H9 (cell line): ENCODE measurements around the gene GPR42. TPM values are rescaled to one million over a fixed set of nuclear protein-coding genes. Genes with fewer than 3 reads are reported as not detected.

Experiments used
- DNase-seq: peaks from one replicate; pipeline ENCODE4 v3.0.0-alpha.2; 2017
- H2AFZ ChIP-seq: one replicate; pipeline ENCODE4 v1.6.1; 2013; ENCODE audit warnings: mild to moderate bottlenecking, low read length, control low read depth, moderate library complexity
- H2AK5ac ChIP-seq: 2 replicates; pipeline ENCODE4 v1.6.1; 2013; ENCODE audit warnings: low read length, control low read depth, mixed read lengths; ENCODE audit not compliant: insufficient read length
- H2BK120ac ChIP-seq: one replicate; pipeline ENCODE4 v1.6.1; 2013; ENCODE audit warnings: low read depth, mild to moderate bottlenecking, low read length, control low read depth, inconsistent platforms; ENCODE audit not compliant: poor library complexity, severe bottlenecking
- H2BK12ac ChIP-seq: 2 replicates; pipeline ENCODE4 v1.6.1; 2013; ENCODE audit warnings: low read length, control low read depth, mixed read lengths, low read depth; ENCODE audit not compliant: insufficient read length
- H2BK15ac ChIP-seq: 2 replicates; pipeline ENCODE4 v1.6.1; 2013; ENCODE audit warnings: low read depth, low read length, control low read depth
- H2BK20ac ChIP-seq: one replicate; pipeline ENCODE4 v1.6.1; 2013; ENCODE audit warnings: low read depth, mild to moderate bottlenecking, low read length, control low read depth, inconsistent platforms; ENCODE audit not compliant: poor library complexity, severe bottlenecking
- H2BK5ac ChIP-seq: 2 replicates; pipeline ENCODE4 v1.6.1; 2013; ENCODE audit warnings: low read length, control low read depth, mixed read lengths; ENCODE audit not compliant: insufficient read length
- H3K14ac ChIP-seq: 2 replicates; pipeline ENCODE4 v1.6.1; 2013; ENCODE audit warnings: low read length, control low read depth; ENCODE audit not compliant: insufficient read depth
- H3K18ac ChIP-seq: 2 replicates; pipeline ENCODE4 v1.6.1; 2013; ENCODE audit warnings: low read depth, mild to moderate bottlenecking, mixed read lengths, low read length, control low read depth; ENCODE audit not compliant: insufficient read length
- H3K23ac ChIP-seq: 2 replicates; pipeline ENCODE4 v1.6.1; 2013; ENCODE audit warnings: low read length, control low read depth, mixed read lengths, low read depth; ENCODE audit not compliant: insufficient read length
- H3K23me2 ChIP-seq: 2 replicates; pipeline ENCODE4 v1.6.1; 2013; ENCODE audit warnings: low read depth, mild to moderate bottlenecking, mixed read lengths, low read length, control low read depth; ENCODE audit not compliant: insufficient read length, poor library complexity, severe bottlenecking
- H3K27ac ChIP-seq: 2 replicates; pipeline ENCODE4 v1.5.1; 2013; ENCODE audit warnings: low read length, control low read depth, mixed read lengths, low read depth; ENCODE audit not compliant: insufficient read length
- H3K27me3 ChIP-seq: 2 replicates; pipeline ENCODE4 v1.6.1; 2013; ENCODE audit warnings: low read length, control low read depth, inconsistent platforms; ENCODE audit not compliant: insufficient read depth
- H3K4ac ChIP-seq: 2 replicates; pipeline ENCODE4 v1.6.1; 2013; ENCODE audit warnings: low read depth, mild to moderate bottlenecking, control low read depth, inconsistent platforms, low read length, moderate library complexity
- H3K4me1 ChIP-seq: 2 replicates; pipeline ENCODE4 v1.6.1; 2013; ENCODE audit warnings: low read length, control low read depth, inconsistent platforms; ENCODE audit not compliant: insufficient read depth
- H3K4me2 ChIP-seq: 2 replicates; pipeline ENCODE4 v1.6.1; 2013; ENCODE audit warnings: low read length, control low read depth, mixed read lengths; ENCODE audit not compliant: insufficient read length, insufficient read depth
- H3K56ac ChIP-seq: 2 replicates; pipeline ENCODE4 v1.6.1; 2013; ENCODE audit warnings: low read depth, mild to moderate bottlenecking, mixed read lengths, low read length, control low read depth; ENCODE audit not compliant: insufficient read length
- H3K79me1 ChIP-seq: 2 replicates; pipeline ENCODE4 v1.6.1; 2013; ENCODE audit warnings: low read depth, mild to moderate bottlenecking, moderate library complexity, low read length, control low read depth, inconsistent platforms; ENCODE audit not compliant: insufficient read depth, poor library complexity, severe bottlenecking
- H3K79me2 ChIP-seq: 2 replicates; pipeline ENCODE4 v1.6.1; 2013; ENCODE audit warnings: low read length, control low read depth, inconsistent platforms; ENCODE audit not compliant: insufficient read depth
- H3K9ac ChIP-seq: 2 replicates; pipeline ENCODE4 v1.6.1; 2013; ENCODE audit warnings: low read length, control low read depth, mixed read lengths; ENCODE audit not compliant: insufficient read length; ENCODE audit errors: extremely low read depth
- H3K9me3 ChIP-seq: one replicate; pipeline ENCODE4 v1.6.1; 2013; ENCODE audit warnings: low read depth, low read length, inconsistent platforms; ENCODE audit not compliant: control insufficient read depth
- H3T11ph ChIP-seq: one replicate; pipeline ENCODE4 v1.6.1; 2013; ENCODE audit warnings: mild to moderate bottlenecking, low read length, control low read depth, inconsistent platforms
- H4K20me1 ChIP-seq: one replicate; pipeline ENCODE4 v1.6.1; 2013; ENCODE audit not compliant: control insufficient read depth, insufficient read length, insufficient read depth
- H4K5ac ChIP-seq: 2 replicates; pipeline ENCODE4 v1.6.1; 2013; ENCODE audit warnings: low read depth, mild to moderate bottlenecking, mixed read lengths, low read length, control low read depth; ENCODE audit not compliant: insufficient read length
- H4K8ac ChIP-seq: replicated peaks from 2 replicates; pipeline ENCODE4 v1.6.1; 2013; ENCODE audit warnings: low read length, control low read depth, mixed read lengths, low read depth; ENCODE audit not compliant: insufficient read length
- H4K91ac ChIP-seq: 2 replicates; pipeline ENCODE4 v1.6.1; 2013; ENCODE audit warnings: low read depth, mild to moderate bottlenecking, moderate library complexity, mixed read lengths, low read length, control low read depth; ENCODE audit not compliant: insufficient read length
- H3K27ac Mint-ChIP-seq, 3 experiments: 2 replicates in 2 of 3; 3 replicates in 1 of 3; pipeline ENCODE4 v1.8.0; 2020 to 2021; ENCODE audit warnings: mixed read lengths in 3 of 3, mild to moderate bottlenecking in 1 of 3, moderate library complexity in 1 of 3
- H3K27me3 Mint-ChIP-seq: 2 replicates; pipeline ENCODE4 v1.8.0; 2021; ENCODE audit warnings: low read depth, mild to moderate bottlenecking, moderate library complexity, mixed read lengths
- H3K36me3 Mint-ChIP-seq, 3 experiments: 2 replicates in 2 of 3; 3 replicates in 1 of 3; pipeline ENCODE4 v1.8.0; 2020 to 2021; ENCODE audit warnings: low read depth in 3 of 3, mixed read lengths in 3 of 3; ENCODE audit not compliant: insufficient read depth in 1 of 3
- H3K4me1 Mint-ChIP-seq, 2 experiments: 2 replicates each; pipeline ENCODE4 v1.8.0; 2020; ENCODE audit warnings: mixed read lengths in 2 of 2
- H3K4me3 Mint-ChIP-seq, 2 experiments: 2 replicates in 1 of 2; 3 replicates in 1 of 2; pipeline ENCODE4 v1.8.0; 2020 to 2021; ENCODE audit warnings: mild to moderate bottlenecking in 2 of 2, mixed read lengths in 2 of 2, moderate library complexity in 1 of 2
- H3K9me3 Mint-ChIP-seq, 2 experiments: 2 replicates in 1 of 2; 3 replicates in 1 of 2; pipeline ENCODE4 v1.8.0; 2020; ENCODE audit warnings: mild to moderate bottlenecking in 2 of 2, mixed read lengths in 2 of 2, moderate library complexity in 1 of 2
- CTCF ChIP-seq: fragments of 200-600 bp; sonication (generic); conservative IDR thresholded peaks from 3 replicates; pipeline ENCODE4 v1.8.0; 2021; ENCODE audit warnings: antibody characterized with exemption, mild to moderate bottlenecking
- WGBS: extraction: QIAGEN DNeasy Blood & Tissue Kit; methylation state at CpG from one replicate; pipeline ENCODE4 v1.1.7; 2013; ENCODE audit warnings: missing lambda C conversion rate, low lambda C conversion rate, mixed read lengths; ENCODE audit not compliant: insufficient read length; ENCODE audit errors: extremely low coverage; 5-methylcytosine and 5-hydroxymethylcytosine counted together
- total RNA-seq: library from RNA; stranded (reverse); gene quantifications from 2 replicates; pipeline ENCODE4 v1.2.1, GENCODE V29; 2021

Gene GPR42
- total RNA-seq, 1 experiment from 2014 or later: not detected

GRCh38 chr19:35352448-35353304, 18.2 kb upstream of the GPR42 start:
- TF ChIP-seq CTCF: peak; percentile 84
- peak overlapping the region; percentile 79 for H2AFZ ChIP-seq
- peak overlapping the region in 1 of 2 experiments; percentile 12; a peak in 1 of 5 replicates for H3K4me3 Mint-ChIP-seq

More at GRCh38 chr19:35352448-35353304, 18.2 kb upstream of the GPR42 start:
- Histone ChIP-seq H2BK12ac (no peak overlapping the region), H3T11ph (no peak overlapping the region), H3K14ac (no peak overlapping the region; the same call in 1 of the 2 replicates), H3K56ac (no peak overlapping the region), H3K4me2 (no peak overlapping the region), H3K23ac (no peak overlapping the region), H3K79me1 (no peaks in the 10 kb centered on the region), H4K5ac (no peak overlapping the region), H3K18ac (peak overlapping the region; percentile 41), H4K8ac (no peak overlapping the region), H3K4ac (no peak overlapping the region), H2BK120ac (no peak overlapping the region), H2BK15ac (no peak overlapping the region; the same call in 1 of the 2 replicates), H4K20me1 (peaks cover 3% of the 10 kb centered on the region), H3K9ac (no peak overlapping the region), H2AK5ac (no peak overlapping the region), H3K79me2 (no peaks in the 10 kb centered on the region), H3K23me2 (peaks cover 4% of the 10 kb centered on the region), H2BK20ac (no peak overlapping the region), H3K27ac (no peak overlapping the region), H3K9me3 (no peaks in the 10 kb centered on the region), H2BK5ac (no peak overlapping the region), H3K27me3 (no peaks in the 10 kb centered on the region), H4K91ac (no peak overlapping the region), H3K4me1 (no peaks in the 10 kb centered on the region; the same call in 1 of the 2 replicates)
- peak; percentile 82 for DNase-seq
- Mint-ChIP-seq H3K27ac (peak overlapping the region; percentile 59 to 89 (median 85); a peak in 2 of 7 replicates), H3K36me3 (no peaks in the 10 kb centered on the region; a peak in 1 of 7 replicates), H3K4me1 (peaks cover 9 to 11% of the 10 kb centered on the region in 2 experiments), H3K27me3 (peaks cover 25% of the 10 kb centered on the region), H3K9me3 (no peaks in the 10 kb centered on the region)
- WGBS: no CpG with 5 or more reads among the region's 32 CpGs
